GM12878 (cell line): ENCODE data around the gene DARS1. TPM values are rescaled to one million over a fixed set of nuclear protein-coding genes. Genes with fewer than 3 reads are reported as not detected.
A peak's percentile ranks its signal among the peaks of the same experiment; 100 is the strongest.

Experiments
- BACH1 ChIP-seq: fragments of 450-650 bp; IDR thresholded peaks from 2 replicates; pipeline ENCODE4 v1.6.1; 2017; ENCODE audit warnings: mild to moderate bottlenecking, borderline replicate concordance
- CHD2 ChIP-seq: IDR thresholded peaks from 2 replicates; pipeline ENCODE4 v1.6.1; 2011; ENCODE audit warnings: low read depth, low read length, improper control_type of control experiment, borderline replicate concordance
- E4F1 ChIP-seq: fragments of 450-650 bp; IDR thresholded peaks from 2 replicates; pipeline ENCODE4 v1.6.1; 2018; ENCODE audit warnings: borderline replicate concordance, mild to moderate bottlenecking; ENCODE audit not compliant: partially characterized antibody
- EED ChIP-seq: sonication (generic); IDR thresholded peaks from 2 replicates; pipeline ENCODE4 v1.6.1; 2016; ENCODE audit warnings: antibody characterized with exemption, low read depth
- EP300 ChIP-seq, 2 experiments: fragments of 150-350 bp in 1 of 2; IDR thresholded peaks; 2 replicates each; pipeline ENCODE4 v1.6.1; 2011 to 2012; ENCODE audit warnings: low read depth in 2 of 2, low read length in 2 of 2, borderline replicate concordance in 1 of 2, improper control_type of control experiment in 1 of 2, inconsistent platforms in 1 of 2; ENCODE audit not compliant: control insufficient read depth in 1 of 2
- HSF1 ChIP-seq: fragments of 150-350 bp; IDR thresholded peaks from 2 replicates; pipeline ENCODE4 v1.6.1; 2014; ENCODE audit warnings: mild to moderate bottlenecking, low read depth, low read length
- IKZF1 ChIP-seq: fragments of 450-650 bp; conservative IDR thresholded peaks from 2 replicates; pipeline ENCODE4 v1.6.1; 2017; ENCODE audit warnings: antibody characterized with exemption, mild to moderate bottlenecking
- IRF4 ChIP-seq: IDR thresholded peaks from 2 replicates; pipeline ENCODE4 v1.6.1; 2011; ENCODE audit warnings: low read depth, low read length
- IRF5 ChIP-seq: fragments of 450-650 bp; IDR thresholded peaks from 2 replicates; pipeline ENCODE4 v1.6.1; 2017; ENCODE audit warnings: borderline replicate concordance
- JUND ChIP-seq: IDR thresholded peaks from 2 replicates; pipeline ENCODE4 v1.6.1; 2012; ENCODE audit warnings: low read depth, mild to moderate bottlenecking, low read length, improper control_type of control experiment, moderate library complexity
- MTA2 ChIP-seq: fragments of 450-650 bp; IDR thresholded peaks from 2 replicates; pipeline ENCODE4 v1.6.1; 2016; ENCODE audit warnings: low read depth, mild to moderate bottlenecking, moderate library complexity
- NFIC ChIP-seq: IDR thresholded peaks from 2 replicates; pipeline ENCODE4 v1.6.1; 2012; ENCODE audit warnings: low read depth, mild to moderate bottlenecking, inconsistent platforms, low read length, moderate library complexity
- NR2C2 ChIP-seq: IDR thresholded peaks from 2 replicates; pipeline ENCODE4 v1.6.1; 2011; ENCODE audit warnings: borderline replicate concordance, low read depth; ENCODE audit not compliant: control insufficient read depth, insufficient read length
- NRF1 ChIP-seq: conservative IDR thresholded peaks from 2 replicates; pipeline ENCODE4 v1.6.1; 2011; ENCODE audit warnings: mild to moderate bottlenecking, low read depth, low read length, improper control_type of control experiment
- POLR2AphosphoS2 ChIP-seq: IDR thresholded peaks from 2 replicates; pipeline ENCODE4 v1.6.1; 2011; ENCODE audit warnings: low read depth, mild to moderate bottlenecking, low read length, improper control_type of control experiment, moderate library complexity
- POLR2AphosphoS5 ChIP-seq: IDR thresholded peaks from 2 replicates; pipeline ENCODE4 v1.6.1; 2011; ENCODE audit warnings: mild to moderate bottlenecking, low read length, inconsistent platforms
- RB1 ChIP-seq: fragments of 450-650 bp; formaldehyde crosslinking; IDR thresholded peaks from 2 replicates; pipeline ENCODE4 v1.6.1; 2017; ENCODE audit warnings: mild to moderate bottlenecking, borderline replicate concordance
- RELB ChIP-seq: fragments of 450-650 bp; IDR thresholded peaks from 2 replicates; pipeline ENCODE4 v1.6.1; 2017; ENCODE audit warnings: low read depth, mild to moderate bottlenecking, moderate library complexity
- SPI1 ChIP-seq: IDR thresholded peaks from 2 replicates; pipeline ENCODE4 v1.6.1; 2011; ENCODE audit warnings: low read depth, mild to moderate bottlenecking, low read length, moderate library complexity, borderline replicate concordance; ENCODE audit not compliant: insufficient read depth
- SREBF1 ChIP-seq: IDR thresholded peaks from 2 replicates; pipeline ENCODE4 v1.6.1; 2012; ENCODE audit warnings: mild to moderate bottlenecking, low read length
- TCF12 ChIP-seq: IDR thresholded peaks from 2 replicates; pipeline ENCODE4 v1.6.1; 2011; ENCODE audit warnings: low read depth, mild to moderate bottlenecking, low read length
- TCF3 ChIP-seq: IDR thresholded peaks from 2 replicates; pipeline ENCODE4 v1.6.1; 2012; ENCODE audit warnings: low read depth, mild to moderate bottlenecking, low read length, borderline replicate concordance; ENCODE audit not compliant: insufficient read depth
- polyA plus RNA-seq, 11 experiments: library from polyadenylated mRNA; depleted of rRNA in 4 of 11; unstranded in 6 of 11; stranded (reverse) in 5 of 11; fragments of >200 nt; fragmentation: Nextera tagmentation in 4 of 11; fragmentation: Illumina TruSeq in 1 of 11; extraction: Ambion mirVana in 4 of 11; extraction: Trizol in 1 of 11; gene quantifications; 1 replicate in 1 of 11; 2 replicates in 10 of 11; pipeline versions ENCODE4 v1.2.1 to v1.2.3, GENCODE V29; 2011 to 2016; ENCODE audit warnings: inconsistent platforms in 2 of 11, missing spikeins in 2 of 11, low read depth in 1 of 11
- total RNA-seq, 4 experiments: library from RNA; depleted of rRNA in 3 of 4; stranded (reverse); fragments of >200 nt in 3 of 4; fragmentation: Illumina TruSeq in 1 of 4; extraction: Trizol in 1 of 4; gene quantifications; 2 replicates each; pipeline versions ENCODE4 v1.2.1 to v1.2.3, GENCODE V29; 2013 to 2021

DARS1 gene
- total and polyA plus RNA-seq, 10 of the 15 experiments (the other 5 are each of a cell fraction or from before 2014, with no cell fraction given) = 91.0 to 387 (median 137) TPM

- 0 out of 2 replicates have a peak, but pooled peaks have one; percentile 20 for TF ChIP-seq HSF1
- TF ChIP-seq E4F1 = peak; percentile 45
- peak; percentile 87 for TF ChIP-seq IRF5
- TF ChIP-seq NR2C2 = no peak
- no peak; the same call in 1 of the 2 replicates for TF ChIP-seq SPI1
- TF ChIP-seq RELB = peak; percentile 97
- TF ChIP-seq EED = peak; percentile 97
- TF ChIP-seq SREBF1 = no peak
- peak; percentile 99 for TF ChIP-seq CHD2
- TF ChIP-seq EP300 (IDR thresholded peaks at IDR 0.05; ENCODE audit: borderline replicate concordance in 1 of 2, control insufficient read depth in 1 of 2, low read depth in 2 of 2, low read length in 2 of 2) = peak in 1 of 2 experiments; percentile 31; a peak in 2 of 4 replicates
- peak; percentile 64; the same call in 1 of the 2 replicates for TF ChIP-seq RB1
- TF ChIP-seq MTA2 = peak; percentile 84
- peak; percentile 77 for TF ChIP-seq POLR2AphosphoS5
- TF ChIP-seq NRF1 = no peak
- TF ChIP-seq IRF4 = 0 out of 2 replicates have a peak, but pooled peaks have one; percentile 18
- TF ChIP-seq TCF3 = peak; percentile 46; the same call in 1 of the 2 replicates
- TF ChIP-seq BACH1 = peak; percentile 83
- no peak for TF ChIP-seq JUND
- TF ChIP-seq IKZF1 = peak; percentile 100
- peak; percentile 66; the same call in 1 of the 2 replicates for TF ChIP-seq NFIC
- peak; percentile 88 for TF ChIP-seq POLR2AphosphoS2
- TF ChIP-seq TCF12 = 0 out of 2 replicates have a peak, but pooled peaks have one; percentile 14
These were observed at the start of gene DARS1 (continued) for GRCh38 chr2:135985018-135985825.
